ENCODE data around the gene ASCL5.

Gene ASCL5, protein sequence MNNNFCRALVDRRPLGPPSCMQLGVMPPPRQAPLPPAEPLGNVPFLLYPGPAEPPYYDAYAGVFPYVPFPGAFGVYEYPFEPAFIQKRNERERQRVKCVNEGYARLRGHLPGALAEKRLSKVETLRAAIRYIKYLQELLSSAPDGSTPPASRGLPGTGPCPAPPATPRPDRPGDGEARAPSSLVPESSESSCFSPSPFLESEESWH

DNA sequence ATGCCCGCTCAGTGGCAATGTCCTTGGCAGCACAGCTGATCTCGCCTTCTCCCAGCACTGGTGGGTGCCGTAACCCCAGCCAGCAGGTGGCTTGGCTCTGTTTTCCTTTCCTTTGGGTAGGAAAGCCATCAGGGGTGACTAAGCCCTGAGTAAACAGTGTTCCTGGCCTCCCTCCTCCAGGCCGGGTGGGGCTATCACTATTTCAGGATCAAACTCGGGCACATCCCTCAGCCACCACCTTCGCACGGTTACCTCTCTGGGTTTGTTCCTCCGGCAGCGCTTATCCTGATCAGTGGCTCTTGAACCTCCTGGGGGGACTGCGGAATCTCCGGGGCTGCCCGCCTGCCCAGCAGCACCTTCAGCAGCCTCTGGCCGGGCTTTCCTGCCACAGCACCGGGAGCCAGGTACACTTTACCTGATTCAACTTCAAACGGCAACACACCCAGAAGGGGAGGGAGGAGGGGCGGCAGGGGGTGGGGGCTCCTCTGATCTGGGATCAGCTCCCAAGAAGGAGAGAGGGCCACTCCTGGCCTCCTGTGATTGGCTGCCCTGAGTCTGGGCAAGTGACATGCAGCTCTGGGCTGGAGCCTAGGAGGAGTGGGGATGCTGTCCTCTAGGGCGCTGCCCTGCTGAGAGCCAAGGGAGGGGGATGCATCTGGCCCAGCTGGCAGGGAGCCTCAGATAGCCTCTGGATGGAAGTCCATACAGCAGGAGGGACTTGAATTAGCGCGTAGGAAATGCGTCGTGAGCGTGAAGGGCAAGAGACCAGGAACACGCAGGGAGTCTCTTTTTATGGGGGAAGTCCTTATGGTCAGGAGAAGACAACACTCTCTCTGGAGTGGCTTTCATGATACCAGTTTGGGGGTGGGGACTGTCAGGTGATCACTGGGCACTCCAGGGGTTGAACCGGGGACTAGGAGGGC is at the start of gene ASCL5:
Gene ASCL5, minus strand, starts transcription at position 353 of the 923 bp plus-strand sequence. CDS start 11,812 bp downstream, outside the sequence.
- no peak for DNase-seq

DNA sequence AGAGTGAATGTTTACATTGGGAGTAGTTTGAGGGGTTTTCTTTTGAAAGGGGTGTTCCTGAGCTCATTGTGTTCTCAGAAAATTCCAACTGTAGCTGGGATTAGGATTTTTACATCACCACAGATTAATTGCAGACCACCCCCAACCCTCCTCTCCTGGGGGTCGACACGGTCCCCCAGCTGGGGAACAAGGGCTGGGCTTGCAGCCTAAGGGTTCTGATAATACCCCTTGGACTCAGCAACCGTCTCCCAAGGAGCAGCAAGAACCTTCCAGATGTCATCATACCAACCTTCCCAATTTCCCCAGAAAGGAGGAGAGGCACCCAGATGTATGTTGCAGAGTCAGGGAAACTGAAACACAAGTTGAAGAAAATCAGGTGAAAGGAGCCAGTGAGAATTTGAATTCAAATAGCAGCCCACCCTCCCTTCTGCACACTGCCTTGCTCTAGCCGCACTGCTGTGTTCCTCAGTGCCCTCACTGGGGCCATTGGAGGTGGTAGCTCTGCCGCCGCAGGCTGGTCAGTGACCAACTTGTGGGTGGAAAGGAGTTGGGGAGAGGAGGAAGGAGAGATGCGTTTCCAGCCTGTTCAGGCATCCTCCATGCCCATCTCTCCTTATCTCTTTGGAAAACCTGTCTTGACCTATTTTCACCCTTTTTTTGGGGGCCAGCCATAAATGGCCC is 49.0 kb upstream of the ASCL5 start:
- peak; percentile 38 for DNase-seq

GRCh38 chr1:201173736-201174135 is 46.8 kb upstream of the ASCL5 start:
- peak; percentile 28 for DNase-seq

DNA sequence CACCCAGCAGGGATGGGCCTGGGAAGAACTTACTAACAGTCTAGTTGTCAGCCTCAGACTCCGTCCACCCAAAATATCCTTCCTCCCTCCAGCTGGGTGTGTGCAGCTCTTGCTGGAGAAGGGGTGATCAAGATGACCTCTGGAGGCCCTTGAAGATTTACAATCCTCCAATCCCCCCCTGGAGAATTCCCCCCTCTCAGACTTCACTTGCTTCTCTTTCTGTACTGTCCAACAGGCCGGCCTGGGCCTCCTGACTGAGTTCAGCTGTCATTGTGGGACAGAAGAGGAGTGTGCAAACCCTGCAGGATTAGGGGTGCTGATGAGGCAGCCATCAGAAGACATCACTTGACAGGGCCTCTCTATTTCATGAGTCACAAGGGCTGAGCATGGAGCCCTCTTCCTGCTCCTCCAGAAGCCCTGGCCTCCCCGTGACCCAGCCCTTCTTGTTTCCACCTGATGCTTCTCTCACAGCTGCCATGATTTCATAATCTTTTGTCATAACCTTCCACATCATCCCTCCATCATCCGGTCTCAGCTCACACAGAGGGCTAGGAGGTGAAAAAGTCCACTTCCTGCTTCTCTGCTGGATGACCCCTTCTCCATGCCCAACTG is 46.1 kb upstream of the ASCL5 start:
- DNase-seq: peak; percentile 48

DNA sequence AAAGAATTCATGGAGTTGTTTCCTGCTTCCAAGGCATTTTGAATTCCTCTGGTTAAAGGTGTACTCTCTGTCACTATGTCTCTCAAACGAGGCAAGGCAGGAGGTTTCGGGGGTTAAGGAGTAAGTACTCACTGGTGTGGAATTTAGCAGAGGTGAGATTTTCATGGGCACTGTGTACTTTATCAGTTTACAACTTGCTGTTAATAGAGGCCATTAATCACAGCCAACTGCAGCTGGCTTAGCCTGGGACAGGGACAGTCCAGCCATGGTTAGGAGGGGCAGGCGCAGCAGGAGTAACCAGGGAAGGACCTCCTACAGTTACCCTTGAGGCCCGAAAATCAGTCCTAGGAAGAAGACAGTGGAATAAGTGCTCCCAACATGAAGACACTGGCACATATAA is 45.3 kb upstream of the ASCL5 start:
- no peak for DNase-seq

DNA sequence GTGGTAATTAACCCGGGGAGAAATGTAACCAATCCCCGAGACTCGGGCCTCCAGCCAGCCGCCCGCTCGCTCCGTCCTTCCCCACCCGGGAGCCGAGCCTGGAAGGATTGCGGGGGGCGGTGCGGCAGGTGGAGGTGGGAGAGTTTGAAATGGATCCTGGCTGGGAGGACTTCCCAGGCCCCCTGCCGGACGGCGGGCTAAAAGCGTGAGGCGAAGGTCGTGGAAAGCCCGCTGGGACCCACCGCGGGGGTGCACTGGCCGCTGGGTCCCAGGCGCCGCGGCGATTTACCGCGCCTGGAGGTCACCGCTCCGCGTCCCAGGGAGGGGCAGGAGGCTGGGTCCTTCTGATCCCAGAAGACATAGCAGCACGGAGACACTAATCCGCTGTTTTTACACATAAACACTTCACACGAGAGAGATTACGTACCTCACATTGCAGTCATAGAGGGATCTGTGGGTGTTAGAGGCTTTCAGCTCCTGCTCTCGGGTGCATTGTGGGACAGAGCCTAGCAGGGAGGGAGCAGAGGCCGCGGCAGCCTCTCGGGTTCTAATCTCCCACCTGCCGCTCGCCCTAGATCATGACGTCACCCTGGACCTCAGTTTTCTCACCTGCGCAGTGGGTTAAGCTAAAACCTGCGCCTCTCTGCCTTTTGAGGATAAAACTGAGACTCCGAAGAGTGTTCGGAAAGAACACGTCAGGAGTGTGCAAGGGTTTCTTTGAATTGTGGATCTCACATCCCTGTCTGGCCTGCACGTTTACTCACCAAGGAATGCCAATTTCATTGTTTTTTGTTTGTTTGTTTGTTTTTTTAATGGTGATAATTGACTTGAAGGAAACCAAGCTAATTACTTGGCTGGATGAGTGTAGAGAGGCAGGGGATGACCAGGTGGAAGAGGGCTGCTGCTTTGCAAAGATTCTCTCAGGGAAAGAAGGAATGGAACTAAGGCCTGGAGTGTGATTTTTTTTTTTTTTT is 44.4 kb upstream of the ASCL5 start:
- peak; percentile 79 for DNase-seq

- peak; percentile 91 for DNase-seq
Observed at GRCh38 chr1:201170533-201171062, 43.6 kb upstream of the ASCL5 start.

DNA sequence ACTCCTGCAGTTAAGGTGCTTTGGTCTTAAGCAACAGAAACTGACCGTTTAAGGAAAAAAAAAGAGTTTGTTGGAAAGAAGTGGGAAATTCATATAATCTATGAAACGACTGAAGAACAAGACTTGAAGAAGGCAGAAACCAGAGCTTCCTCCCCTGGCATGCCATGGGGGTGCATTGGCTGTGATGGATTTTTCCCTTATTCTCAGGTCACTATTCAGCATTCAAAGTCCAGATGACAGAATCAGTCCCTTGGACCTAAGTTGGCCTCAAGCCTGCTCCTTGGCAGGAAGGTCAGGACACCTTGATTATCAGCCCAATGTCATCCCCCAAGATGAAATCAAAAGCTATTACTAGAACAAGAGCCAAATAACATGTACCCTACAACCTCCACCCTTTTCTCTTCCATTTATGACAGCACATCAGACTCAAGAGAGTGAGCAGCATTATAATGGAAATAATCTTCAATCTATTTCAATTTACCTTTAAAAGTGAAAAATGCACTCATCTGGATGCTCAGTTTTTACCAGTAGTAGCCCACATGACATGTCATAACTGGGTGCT is 43.1 kb upstream of the ASCL5 start:
- peak; percentile 55 for DNase-seq

DNA sequence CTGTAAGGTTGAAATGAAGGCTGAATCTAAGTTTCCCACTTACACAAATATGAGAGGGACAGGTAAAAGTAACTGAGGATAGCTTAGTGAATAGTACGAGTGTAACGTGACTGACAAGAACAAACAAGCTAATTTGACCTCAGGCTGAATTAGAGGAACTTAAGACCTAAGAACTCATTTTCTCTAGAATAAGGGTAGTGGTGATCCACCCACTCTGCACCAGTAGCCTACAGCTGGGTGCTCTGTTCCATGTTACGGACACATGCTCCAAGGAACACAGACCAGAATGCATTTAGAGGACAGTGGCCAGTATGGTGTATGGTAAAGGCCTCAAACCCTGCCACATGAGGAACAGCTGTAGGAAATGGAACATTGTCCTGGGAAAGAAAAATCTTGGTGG is 42.2 kb upstream of the ASCL5 start:
- peak; percentile 9 for DNase-seq

- peak; percentile 28 for DNase-seq
Observed at GRCh38 chr1:201167041-201167991, 40.3 kb upstream of the ASCL5 start.

- peak; percentile 30 for DNase-seq
Observed at GRCh38 chr1:201164645-201165044, 37.7 kb upstream of the ASCL5 start.

GRCh38 chr1:201163707-201164106 is 36.7 kb upstream of the ASCL5 start:
- DNase-seq: no peak

DNA sequence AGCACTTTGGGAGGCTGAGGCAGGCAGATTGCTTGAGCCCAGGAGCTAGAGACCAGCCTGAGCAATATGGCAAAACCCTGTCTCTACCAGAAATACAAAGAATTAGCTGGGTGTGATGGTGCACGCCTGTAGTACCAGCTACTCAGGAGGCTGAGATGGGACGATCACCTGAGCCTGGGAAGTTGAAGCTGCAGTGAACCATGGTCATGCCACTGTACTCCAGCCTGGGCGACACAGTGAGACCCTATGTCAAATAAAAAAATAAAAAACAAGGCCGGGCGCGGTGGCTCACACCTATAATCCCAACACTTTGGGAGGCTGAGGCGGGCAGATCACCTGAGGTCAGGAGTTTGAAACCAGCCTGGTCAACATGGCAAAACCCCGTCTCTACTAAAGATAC is 36.1 kb upstream of the ASCL5 start:
- peak; percentile 43 for DNase-seq

- peak; percentile 12 for DNase-seq
Observed at GRCh38 chr1:201157949-201158348, 31.0 kb upstream of the ASCL5 start.

GRCh38 chr1:201156819-201157218 is 29.8 kb upstream of the ASCL5 start:
- DNase-seq: no peak

DNA sequence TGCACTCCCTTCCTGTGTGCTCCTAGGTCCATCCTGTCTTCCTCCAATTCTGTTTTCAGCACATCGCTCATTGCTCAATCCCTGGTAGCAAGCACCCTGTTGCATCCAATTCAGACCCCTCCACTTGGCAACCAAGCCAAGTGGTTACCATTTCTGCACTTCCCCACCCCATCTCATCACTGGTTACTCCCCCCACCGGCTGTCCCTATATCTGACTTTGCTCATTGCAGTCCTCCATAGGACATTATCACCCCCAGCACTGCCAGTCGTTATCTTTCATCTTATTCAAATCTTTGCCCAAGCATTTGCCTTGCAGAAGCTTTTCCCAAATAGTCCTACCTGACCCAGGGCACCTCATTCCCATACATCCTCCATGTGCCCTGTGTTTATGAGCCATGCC is 29.4 kb upstream of the ASCL5 start:
- peak; percentile 41 for DNase-seq

DNA sequence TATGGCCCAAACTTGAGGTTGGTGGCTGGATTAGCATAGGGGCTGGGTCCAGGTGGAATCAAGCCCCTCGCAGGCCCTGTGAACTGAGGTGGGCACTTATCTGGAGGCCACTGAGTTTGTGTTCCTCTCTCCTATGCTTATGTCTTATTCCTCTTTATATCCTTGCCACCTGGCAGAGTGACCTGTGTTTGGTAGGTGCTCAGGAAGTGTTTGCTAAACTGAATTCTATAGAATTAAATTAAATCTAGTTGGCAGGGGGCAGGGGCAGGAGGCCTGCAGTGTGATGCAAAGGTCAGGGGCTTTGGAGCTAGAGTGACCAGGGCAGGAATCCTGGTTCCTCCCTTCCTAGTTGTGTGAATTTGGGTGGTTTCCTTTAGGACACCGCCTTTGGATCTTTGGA is 28.4 kb upstream of the ASCL5 start:
- peak; percentile 50 for DNase-seq

DNA sequence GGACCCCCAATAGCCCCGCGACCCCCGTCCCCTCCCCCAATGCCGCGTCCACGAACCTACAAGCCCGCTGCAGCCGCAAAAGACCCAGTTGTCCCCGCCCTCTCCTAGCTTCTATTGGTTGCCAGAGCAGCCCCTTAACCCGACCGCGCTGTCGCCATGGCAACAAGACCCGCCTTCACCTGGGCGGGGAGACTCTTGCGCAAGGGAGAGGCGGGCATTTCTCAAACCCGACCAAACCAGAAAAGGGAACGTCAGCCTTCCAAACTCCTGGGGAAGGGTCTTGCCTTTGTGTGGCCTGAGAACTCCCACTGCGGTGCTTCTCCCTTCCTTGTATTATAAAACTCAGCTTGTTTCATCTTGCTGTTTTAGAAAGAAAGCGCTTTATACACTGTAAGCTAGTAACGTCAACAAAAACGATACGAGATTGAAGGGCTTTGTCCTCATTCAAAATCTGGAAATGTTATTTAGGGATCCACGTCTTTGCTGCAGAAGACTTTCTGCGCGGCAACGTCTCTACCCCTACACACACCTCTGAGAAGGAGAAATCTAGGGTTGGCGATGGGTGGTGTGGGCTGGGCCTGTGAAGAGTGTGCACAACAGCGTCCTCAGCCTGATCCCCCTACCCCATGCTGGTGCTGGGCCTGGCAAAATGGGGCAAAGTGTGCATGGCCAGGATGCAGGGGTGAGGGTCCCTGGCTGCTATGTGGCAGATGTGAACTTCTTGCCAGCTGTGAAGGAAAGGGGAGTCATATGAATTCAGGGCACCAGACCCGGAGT is 27.6 kb upstream of the ASCL5 start, which contains the start of gene TMEM9:
Gene TMEM9, minus strand, starts transcription at position 86 of the 777 bp plus-strand sequence. CDS start 551 bp downstream, outside the sequence.
- peak; percentile 99 for DNase-seq
